ENCODE results near the gene TNFAIP6. TPM values are rescaled to one million over a fixed set of nuclear protein-coding genes. Genes with fewer than 3 reads are reported as not detected.

TNFAIP6 gene
- total RNA-seq, 4 donors from 2014 or later, result 0.33 to 1.1 (median 0.83) TPM; not detected in 1

DNA sequence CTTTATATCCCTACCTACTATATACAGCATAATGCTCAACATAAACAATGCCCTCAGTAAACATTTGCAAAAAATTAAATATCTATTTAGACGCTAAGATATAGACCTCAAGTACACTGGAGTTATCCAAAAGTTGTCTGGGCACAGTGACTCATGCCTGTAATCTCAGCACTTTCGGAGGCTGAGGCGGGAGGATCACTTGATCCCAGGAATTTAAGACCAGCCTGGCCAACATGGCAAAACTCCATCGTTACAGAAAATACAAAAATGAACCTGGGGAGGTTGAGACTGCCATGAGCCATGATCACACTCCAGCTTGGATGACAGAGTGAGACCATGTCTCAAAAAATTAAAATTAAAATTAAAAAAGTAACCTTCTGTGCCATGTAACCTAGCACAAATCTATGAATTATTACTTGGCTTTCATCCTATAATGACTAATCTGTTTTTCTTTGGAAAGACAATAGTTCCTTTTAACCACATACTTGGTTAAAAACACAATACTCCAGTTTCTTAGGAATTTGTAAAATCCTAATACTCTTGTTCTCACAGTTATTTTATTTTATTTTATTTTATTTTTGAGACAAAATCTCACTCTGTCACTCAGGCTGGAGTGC is 6.7 kb upstream of the TNFAIP6 start:
- Histone ChIP-seq H3K36me3 (no peaks in the 10 kb centered on the region), H3K27ac (no peak overlapping the region), H3K4me3 (replicated peaks in 1 of 3) (no peak overlapping the region), H3K9me3 (no peaks in the 10 kb centered on the region), H3K27me3 (no peaks in the 10 kb centered on the region), H3K4me1 (no peaks in the 10 kb centered on the region)
- DNase-seq, result no peak
- WGBS, 2 donors, result 89 to 96% methylated on average over 4 of the region's 4 CpGs
- intact Hi-C loops (cut with DNase I), result no loop called here
- no peak for TF ChIP-seq POLR2A (IDR thresholded peaks at IDR 0.05)
- no peak for TF ChIP-seq CTCF (IDR thresholded peaks at IDR 0.05)

GRCh38 chr2:151353995-151354394 is 3.4 kb upstream of the TNFAIP6 start:
- H3K4me1 ChIP-seq, result no peaks in the 10 kb centered on the region
- H3K4me3 ChIP-seq (replicated peaks in 1 of 3), result no peak overlapping the region
- intact Hi-C loops (cut with DNase I), result no loop called here
- no peaks in the 10 kb centered on the region for H3K9me3 ChIP-seq
- H3K27ac ChIP-seq, result no peak overlapping the region
- no peak for DNase-seq
- H3K27me3 ChIP-seq, result no peaks in the 10 kb centered on the region
- no peaks in the 10 kb centered on the region for H3K36me3 ChIP-seq
- WGBS, 2 donors, result 84 to 86% methylated on average over 2 of the region's 2 CpGs
- TF ChIP-seq CTCF (IDR thresholded peaks at IDR 0.05) (no peak), POLR2A (IDR thresholded peaks at IDR 0.05) (no peak)

DNA sequence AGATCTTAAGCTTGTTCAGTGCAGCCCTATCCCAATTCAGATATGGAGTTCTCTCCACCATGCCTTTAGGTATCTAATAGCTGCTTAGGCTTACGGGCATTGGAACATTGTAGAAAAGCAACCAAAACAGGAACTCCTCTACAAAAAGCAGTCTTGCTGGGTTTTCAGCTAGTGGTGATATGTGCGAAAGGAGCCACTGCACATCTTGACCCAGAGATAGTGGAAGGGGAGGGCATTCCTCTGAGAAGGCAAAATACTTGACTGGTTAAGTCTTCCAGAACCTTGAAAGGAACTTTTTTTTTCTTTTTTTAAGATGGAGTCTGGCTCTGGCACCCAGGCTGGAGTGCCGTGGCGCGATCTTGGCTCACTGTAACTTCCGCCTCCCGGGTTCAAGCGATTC is 2.6 kb upstream of the TNFAIP6 start:
- intact Hi-C loops (cut with DNase I), result no loop called here

DNA sequence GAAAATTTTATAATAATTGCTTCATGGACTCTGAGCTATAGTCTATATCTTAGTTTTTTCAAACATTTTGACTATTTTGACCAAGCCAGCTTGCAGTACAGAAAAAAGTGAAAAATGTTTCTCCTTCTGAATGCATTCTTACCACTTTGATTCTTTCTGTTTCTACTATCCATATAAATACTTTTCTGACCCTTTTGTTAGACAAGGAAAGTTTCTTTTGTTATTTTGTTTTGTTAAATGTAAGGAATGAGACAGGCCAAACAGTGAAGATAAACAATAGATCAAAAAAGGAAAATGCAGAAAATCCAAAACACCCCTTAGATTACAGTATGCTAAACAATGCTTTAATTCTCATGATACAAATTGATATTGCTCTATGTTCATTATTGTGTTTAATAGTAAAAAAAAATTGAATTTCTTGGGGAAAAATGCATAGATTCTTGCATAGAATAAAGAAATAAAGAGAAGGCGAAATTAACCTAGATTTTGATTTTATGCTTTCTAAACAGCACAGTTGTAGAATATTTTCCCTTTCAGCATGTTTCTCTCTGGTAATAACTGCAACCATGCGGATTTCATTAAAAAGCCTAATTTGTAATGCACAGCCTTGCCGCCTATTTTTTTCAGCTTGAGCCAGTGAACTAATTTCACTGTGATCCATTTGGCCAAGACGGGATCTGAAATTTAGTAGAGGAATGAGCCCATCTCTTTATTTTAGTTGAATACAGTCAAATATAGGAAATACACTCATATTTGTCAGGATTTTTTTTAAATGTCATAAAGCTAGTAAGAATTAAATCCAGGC is 976 bp downstream of the TNFAIP6 start:
- 83 to 92% methylated on average over 4 of the region's 4 CpGs for WGBS, 2 donors
- DNase-seq, result no peak
- no peak overlapping the region for H3K4me3 ChIP-seq (replicated peaks in 1 of 3)
- H3K4me1 ChIP-seq, result no peaks in the 10 kb centered on the region
- TF ChIP-seq CTCF (IDR thresholded peaks at IDR 0.05) (no peak), POLR2A (IDR thresholded peaks at IDR 0.05) (no peak)
- intact Hi-C loops (cut with DNase I), result no loop called here
- H3K27ac ChIP-seq, result no peak overlapping the region
- H3K36me3 ChIP-seq, result no peaks in the 10 kb centered on the region
- H3K9me3 ChIP-seq, result no peaks in the 10 kb centered on the region
- no peaks in the 10 kb centered on the region for H3K27me3 ChIP-seq

More for the DNA sequence above, 2.6 kb upstream of the TNFAIP6 start:
- no peak for TF ChIP-seq CTCF (IDR thresholded peaks at IDR 0.05)
- TF ChIP-seq POLR2A (IDR thresholded peaks at IDR 0.05), result no peak
- 95% methylated on average over 8 of the region's 8 CpGs for WGBS, 2 donors
- no peak for DNase-seq
- Histone ChIP-seq H3K36me3 (no peaks in the 10 kb centered on the region), H3K27ac (no peak overlapping the region), H3K4me1 (no peaks in the 10 kb centered on the region), H3K9me3 (no peaks in the 10 kb centered on the region), H3K27me3 (no peaks in the 10 kb centered on the region), H3K4me3 (replicated peaks in 1 of 3) (no peak overlapping the region)
